Stomach (tissue), 9 donors: Measurements from ENCODE around the gene SRSF8. TPM values are rescaled to one million over a fixed set of nuclear protein-coding genes. Genes with fewer than 3 reads are reported as not detected.
"Not testable (repeated sequence)": the region's sequence is repeated elsewhere in the genome, so short reads cannot be mapped to it uniquely, and the experiment has no call there.

Experiments used
- DNase-seq, 2 donors: peaks; one replicate each; pipeline versions ENCODE4 v3.0.0 to v3.0.0-alpha.2; 2013 to 2019
- H3K27ac ChIP-seq, 5 donors: fragments of 200-600 bp in 4 of 5; sonication (generic) in 4 of 5; one replicate each; pipeline ENCODE4 v1.5.1; 2013 to 2019; ENCODE audit warnings: mild to moderate bottlenecking in 1 of 5, moderate library complexity in 1 of 5
- H3K27me3 ChIP-seq, 3 donors: fragments of 200-600 bp; sonication (generic); one replicate each; pipeline ENCODE4 v1.5.1; 2017 to 2019; ENCODE audit warnings: mixed run types in 1 of 3
- H3K36me3 ChIP-seq, 4 donors: fragments of 200-600 bp; sonication (generic); 1 replicate in 3 of 4; 2 replicates in 1 of 4; pipeline ENCODE4 v1.5.1; 2016 to 2019
- H3K4me1 ChIP-seq, 4 donors: fragments of 200-600 bp; sonication (generic); one replicate each; pipeline ENCODE4 v1.5.1; 2016 to 2019
- H3K4me3 ChIP-seq, 4 donors: fragments of 200-600 bp; sonication (generic) in 3 of 4; one replicate each; pipeline ENCODE4 v1.5.1; 2016 to 2019; ENCODE audit warnings: mild to moderate bottlenecking in 1 of 4
- H3K9me3 ChIP-seq, 4 donors: fragments of 200-600 bp; sonication (generic); one replicate each; pipeline ENCODE4 v1.5.1; 2016 to 2019
- CTCF ChIP-seq, 7 experiments: fragments of 450-650 bp in 4 of 7; fragments of 200-600 bp in 3 of 7; sonication (generic) in 3 of 7; IDR thresholded peaks; one replicate each; pipeline ENCODE4 v1.5.1; 2016 to 2019; ENCODE audit warnings: antibody characterized with exemption in 7 of 7, control low read depth in 2 of 7, mild to moderate bottlenecking in 1 of 7
- EP300 ChIP-seq: sonication (generic); formaldehyde crosslinking; IDR thresholded peaks from one replicate; pipeline ENCODE4 v1.6.1; 2017; ENCODE audit warnings: antibody characterized with exemption
- POLR2A ChIP-seq, 4 donors: fragments of 450-650 bp; IDR thresholded peaks; one replicate each; pipeline ENCODE4 v1.6.1; 2016; ENCODE audit warnings: antibody characterized with exemption in 4 of 4, control low read depth in 2 of 4, mild to moderate bottlenecking in 1 of 4, moderate library complexity in 1 of 4
- POLR2AphosphoS5 ChIP-seq, 3 donors: sonication (generic); formaldehyde crosslinking; IDR thresholded peaks; one replicate each; pipeline ENCODE4 v1.6.1; 2016; ENCODE audit warnings: antibody characterized with exemption in 3 of 3
- WGBS, 5 donors: extraction: QIAGEN DNeasy Blood & Tissue Kit in 3 of 5; methylation state at CpG; one replicate each; pipeline versions ENCODE4 v1.1.5 to v1.1.7; 2013 to 2018; 5-methylcytosine and 5-hydroxymethylcytosine counted together
- intact Hi-C: fragments of 100-400 bp; cut with DNase I; formaldehyde crosslinking; loops from one replicate; pipeline ENCODE4 v1.15.1; 2023; ENCODE audit warnings: low total_unique reads
- polyA plus RNA-seq, 3 donors: library from polyadenylated mRNA; stranded (reverse); fragments of 200-250 nt; gene quantifications; one replicate each; pipeline ENCODE4 v1.2.3, GENCODE V29; 2013
- total RNA-seq, 5 donors: library from RNA; depleted of rRNA; stranded (reverse); fragments of >200 nt; gene quantifications; one replicate each; pipeline versions ENCODE4 v1.1.0 to v1.2.3, GENCODE V29; 2014 to 2016
- donor health status: healthy with polysubstance abuse.
- donor health status: Bipolar disorder and iron deficiency.
- donor health status: healthy.

The SRSF8 gene
- total and polyA plus RNA-seq, 8 donors: 10.7 to 39.6 (median 29.3) TPM

- peaks cover 0 to 10% (median 0%) of the 10 kb centered on the region in 4 donors for H3K9me3 ChIP-seq
- TF ChIP-seq EP300 (no peak), POLR2A (IDR thresholded peaks at IDR 0.05) (no peak), POLR2AphosphoS5 (IDR thresholded peaks at IDR 0.05) (no peak), CTCF (IDR thresholded peaks at IDR 0.05) (no peak)
- peaks cover 0 to 16% (median 13%) of the 10 kb centered on the region in 3 donors for H3K27me3 ChIP-seq
- H3K4me3 ChIP-seq: no peak overlapping the region
- 69 to 100% (median 86%) methylated on average over 1 of the region's 1 CpG for WGBS, 5 donors
- intact Hi-C loops: no loop called here
- peaks cover 0 to 7% (median 0%) of the 10 kb centered on the region in 4 donors for H3K4me1 ChIP-seq
- no peak for DNase-seq
- no peak overlapping the region for H3K27ac ChIP-seq
- H3K36me3 ChIP-seq: no peaks in the 10 kb centered on the region
These were observed 33.7 kb upstream of the SRSF8 start for GRCh38 chr11:95033051-95033450.

GRCh38 chr11:95035316-95035715, 31.4 kb upstream of the SRSF8 start:
- DNase-seq: no peak
- Histone ChIP-seq H3K4me3 (no peak overlapping the region), H3K27ac (no peak overlapping the region), H3K36me3 (no peaks in the 10 kb centered on the region), H3K9me3 (peaks cover 0 to 10% (median 0%) of the 10 kb centered on the region in 4 donors), H3K27me3 (peaks cover 0 to 19% (median 14%) of the 10 kb centered on the region in 3 donors), H3K4me1 (peaks cover 0 to 7% (median 0%) of the 10 kb centered on the region in 4 donors)
- WGBS, 5 donors: 76 to 91% (median 85%) methylated on average over 2 of the region's 2 CpGs
- intact Hi-C loops: no loop called here
- TF ChIP-seq EP300: no peak
- TF ChIP-seq POLR2A (IDR thresholded peaks at IDR 0.05): no peak
- no peak for TF ChIP-seq CTCF (IDR thresholded peaks at IDR 0.05)
- TF ChIP-seq POLR2AphosphoS5 (IDR thresholded peaks at IDR 0.05): no peak

- Histone ChIP-seq H3K9me3 (peaks cover 0 to 10% (median 0%) of the 10 kb centered on the region in 4 donors), H3K4me3 (peak overlapping the region; percentile 20 to 41 (median 30)), H3K27me3 (peaks cover 0 to 31% (median 14%) of the 10 kb centered on the region in 3 donors)
- WGBS, 5 donors: 21 to 45% (median 24%) methylated on average over 15 to 71 of the region's 71 CpGs
- H3K36me3 ChIP-seq, intact Hi-C loops, H3K4me1 ChIP-seq, H3K27ac ChIP-seq: not testable (repeated sequence)
- peak in 1 of 2 donors; percentile 64 for DNase-seq
These were observed 29.2 kb upstream of the SRSF8 start for GRCh38 chr11:95037356-95038035.

GRCh38 chr11:95042239-95042638, 24.5 kb upstream of the SRSF8 start:
- H3K9me3 ChIP-seq: peaks cover 0 to 8% (median 0%) of the 10 kb centered on the region in 4 donors
- intact Hi-C loops: no loop called here
- H3K27me3 ChIP-seq: peaks cover 0 to 28% (median 8%) of the 10 kb centered on the region in 3 donors
- whole genome bisulfite sequencing, 5 donors: 96 to 100% (median 98%) methylated on average over 1 of the region's 1 CpG
- peaks cover 0 to 5% (median 0%) of the 10 kb centered on the region in 4 donors for H3K4me1 ChIP-seq
- H3K27ac ChIP-seq: no peak overlapping the region
- no peaks in the 10 kb centered on the region for H3K36me3 ChIP-seq
- H3K4me3 ChIP-seq: no peak overlapping the region
- DNase-seq: no peak
- TF ChIP-seq EP300: no peak
- TF ChIP-seq POLR2A (IDR thresholded peaks at IDR 0.05): no peak
- TF ChIP-seq POLR2AphosphoS5 (IDR thresholded peaks at IDR 0.05): no peak
- no peak for TF ChIP-seq CTCF (IDR thresholded peaks at IDR 0.05)

- TF ChIP-seq POLR2AphosphoS5 (IDR thresholded peaks at IDR 0.05) (no peak), CTCF (IDR thresholded peaks at IDR 0.05) (no peak), POLR2A (IDR thresholded peaks at IDR 0.05) (no peak)
- no peaks in the 10 kb centered on the region for H3K36me3 ChIP-seq
- peaks cover 0 to 2% (median 0%) of the 10 kb centered on the region in 4 donors for H3K9me3 ChIP-seq
- no peak for DNase-seq
- H3K4me1 ChIP-seq: no peaks in the 10 kb centered on the region
- peaks cover 0 to 22% (median 2%) of the 10 kb centered on the region in 3 donors for H3K27me3 ChIP-seq
- WGBS, 5 donors: 81 to 90% (median 87%) methylated on average over 3 of the region's 3 CpGs
- intact Hi-C loops: no loop called here
- no peak overlapping the region for H3K27ac ChIP-seq
- no peak overlapping the region for H3K4me3 ChIP-seq
These were observed 23.8 kb upstream of the SRSF8 start for GRCh38 chr11:95042906-95043305.
